ENCODE measurements around the gene SYTL3. TPM values are rescaled to one million over a fixed set of nuclear protein-coding genes. Genes with fewer than 3 reads are reported as not detected.

SYTL3 gene
- total and polyA plus RNA-seq, 2 of the 8 experiments (the other 6 are each of a cell fraction or from before 2014, with no cell fraction given), result 0.27 to 0.99 TPM

DNA sequence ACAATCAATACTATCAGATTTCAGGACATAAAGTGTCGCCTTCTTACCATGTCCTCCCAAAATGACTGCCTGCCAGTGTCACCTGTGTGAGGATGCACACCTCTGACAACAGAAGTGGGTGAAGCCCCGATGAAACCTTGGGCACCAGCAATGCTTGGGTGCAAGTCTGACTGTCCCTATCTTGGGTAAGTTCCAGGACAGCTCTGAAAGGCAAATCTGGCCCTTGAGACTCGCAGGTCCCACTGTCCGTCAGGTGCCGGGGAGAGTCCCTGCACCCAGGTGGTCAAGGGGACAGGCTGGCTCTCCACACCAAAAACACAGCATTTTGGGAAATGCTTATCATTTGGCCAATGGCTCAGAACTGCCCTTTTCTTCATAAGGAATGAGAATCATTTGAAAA, 126.0 kb downstream of the SYTL3 start:
- Histone ChIP-seq H3K18ac (ENCODE audit: extremely low read depth, low read length) (no peak overlapping the region), H3K79me1 (ENCODE audit: low read depth, low read length) (peaks cover 15% of the 10 kb centered on the region), H3K79me2 (ENCODE audit: control insufficient read depth in 1 of 2, insufficient read depth in 2 of 2, low read length in 2 of 2) (peaks cover 0 to 62% of the 10 kb centered on the region in 2 experiments; a peak in 3 of 4 replicates), H4K20me1 (replicated peaks in 1 of 2; ENCODE audit: control insufficient read depth in 1 of 2, insufficient read depth in 2 of 2, low read length in 2 of 2) (peaks cover 20 to 32% of the 10 kb centered on the region in 2 experiments), H3K4ac (replicated peaks; ENCODE audit: insufficient read length, low read depth, low read length) (no peak overlapping the region), H3K23ac (ENCODE audit: insufficient read length) (no peak overlapping the region), H4K5ac (ENCODE audit: insufficient read length, low read depth, low read length) (no peak overlapping the region), H2AFZ (ENCODE audit: low read length) (no peak overlapping the region), H3K27ac (ENCODE audit: low read depth, low read length) (no peak overlapping the region), H3K36me3 (ENCODE audit: control insufficient read depth in 2 of 4, insufficient read depth in 4 of 4, low read length in 3 of 4) (peaks cover 29 to 95% (median 79%) of the 10 kb centered on the region in 4 experiments), H3K9ac (replicated peaks in 1 of 4; ENCODE audit: extremely low read depth in 1 of 4, low read depth in 3 of 4, low read length in 3 of 4) (no peak overlapping the region), H3K27me3 (replicated peaks in 1 of 4; ENCODE audit: control insufficient read depth in 3 of 4, extremely low read depth in 1 of 4, insufficient read depth in 3 of 4, low read length in 3 of 4) (no peaks in the 10 kb centered on the region), H3K4me2 (ENCODE audit: insufficient read depth in 1 of 2, low read depth in 2 of 2, low read length in 2 of 2) (no peak overlapping the region), H4K91ac (replicated peaks; ENCODE audit: insufficient read length, low read length) (no peak overlapping the region), H2BK15ac (ENCODE audit: low read length) (no peak overlapping the region), H2AK5ac (ENCODE audit: low read depth, low read length) (no peak overlapping the region), H3K4me3 (ENCODE audit: extremely low read depth in 1 of 4, insufficient read depth in 2 of 4, low read depth in 3 of 4, low read length in 4 of 4) (no peak overlapping the region), H4K8ac (ENCODE audit: extremely low read depth, insufficient read depth, low read length) (no peak overlapping the region), H3K9me3 (ENCODE audit: insufficient read depth in 2 of 2, low read depth in 1 of 2, low read length in 1 of 2) (no peaks in the 10 kb centered on the region), H3K4me1 (replicated peaks in 1 of 4; ENCODE audit: control insufficient read depth in 3 of 4, insufficient read depth in 4 of 4, low read length in 3 of 4) (peaks cover 0 to 5% (median 0%) of the 10 kb centered on the region in 4 experiments; a peak in 2 of 7 replicates), H2BK12ac (ENCODE audit: low read depth, low read length) (no peak overlapping the region), H3K56ac (replicated peaks; ENCODE audit: insufficient read length, low read depth, low read length) (no peak overlapping the region), H2BK120ac (replicated peaks; ENCODE audit: low read depth, low read length) (no peak overlapping the region), H3K14ac (ENCODE audit: insufficient read length) (no peak overlapping the region), H2BK20ac (ENCODE audit: low read length) (no peak overlapping the region), H3K23me2 (ENCODE audit: low read depth, low read length) (no peaks in the 10 kb centered on the region), H2BK5ac (ENCODE audit: low read depth, low read length) (no peak overlapping the region)
- CTCF ChIA-PET (ENCODE audit: partially characterized antibody), result interaction anchor here (1.0 to 1.9 kb wide), 4 partner anchors 9 to 197 kb away, joined by 3 to 5 read pairs (median 4); no protein-coding TSS in a partner anchor
- 96% methylated on average over 5 of the region's 5 CpGs; no CpG with 5 or more reads in 1 of the 2 experiments for WGBS, 2 experiments (ENCODE audit: extremely low coverage in 1 of 2, insufficient coverage in 1 of 2, insufficient read length in 1 of 2, insufficient replicate concordance in 2 of 2, low coverage in 1 of 2, low lambda C conversion rate in 2 of 2, missing lambda C conversion rate in 1 of 2)
- POLR2A ChIA-PET (ENCODE audit: partially characterized antibody), result interaction anchor here (0.8 to 7.6 kb wide), 3 partner anchors 10 to 12 kb away, joined by 4 to 75 read pairs (median 10); no protein-coding TSS in a partner anchor
- TF ChIP-seq CBX8 (IDR thresholded peaks at IDR 0.05; ENCODE audit: borderline replicate concordance, low read depth, low read length) (no peak), NANOG (IDR thresholded peaks at IDR 0.05; ENCODE audit: insufficient read depth, low read depth, low read length, poor library complexity, severe bottlenecking) (no peak), POLR2AphosphoS5 (IDR thresholded peaks at IDR 0.05; ENCODE audit: low read depth, low read length) (0 out of 2 replicates have a peak, but pooled peaks have one; percentile 31), SIRT6 (IDR thresholded peaks at IDR 0.05; ENCODE audit: low read length) (no peak), SIX5 (IDR thresholded peaks at IDR 0.05; ENCODE audit: low read depth, low read length) (no peak)
- TF ChIP-seq, protein P1, sequence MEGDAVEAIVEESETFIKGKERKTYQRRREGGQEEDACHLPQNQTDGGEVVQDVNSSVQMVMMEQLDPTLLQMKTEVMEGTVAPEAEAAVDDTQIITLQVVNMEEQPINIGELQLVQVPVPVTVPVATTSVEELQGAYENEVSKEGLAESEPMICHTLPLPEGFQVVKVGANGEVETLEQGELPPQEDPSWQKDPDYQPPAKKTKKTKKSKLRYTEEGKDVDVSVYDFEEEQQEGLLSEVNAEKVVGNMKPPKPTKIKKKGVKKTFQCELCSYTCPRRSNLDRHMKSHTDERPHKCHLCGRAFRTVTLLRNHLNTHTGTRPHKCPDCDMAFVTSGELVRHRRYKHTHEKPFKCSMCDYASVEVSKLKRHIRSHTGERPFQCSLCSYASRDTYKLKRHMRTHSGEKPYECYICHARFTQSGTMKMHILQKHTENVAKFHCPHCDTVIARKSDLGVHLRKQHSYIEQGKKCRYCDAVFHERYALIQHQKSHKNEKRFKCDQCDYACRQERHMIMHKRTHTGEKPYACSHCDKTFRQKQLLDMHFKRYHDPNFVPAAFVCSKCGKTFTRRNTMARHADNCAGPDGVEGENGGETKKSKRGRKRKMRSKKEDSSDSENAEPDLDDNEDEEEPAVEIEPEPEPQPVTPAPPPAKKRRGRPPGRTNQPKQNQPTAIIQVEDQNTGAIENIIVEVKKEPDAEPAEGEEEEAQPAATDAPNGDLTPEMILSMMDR (IDR thresholded peaks at IDR 0.05; ENCODE audit: control extremely low read depth in 1 of 3, insufficient read depth in 1 of 3, low read depth in 1 of 3, low read length in 3 of 3), result no peak
- DNase-seq (ENCODE audit: low read depth in 1 of 2, low spot score in 2 of 2), result no peak
- no peak for FAIRE-seq
